CD8-positive, alpha-beta memory T cell (primary cell): ENCODE results near the gene NR5A1. TPM values are rescaled to one million over a fixed set of nuclear protein-coding genes. Genes with fewer than 3 reads are reported as not detected.

Source experiments
- CTCF ChIA-PET: fragments of 350-600 bp; sonication (Branson Sonifier 250); formaldehyde crosslinking; loops from one replicate; lab custom pipeline; 2021; ENCODE audit warnings: antibody characterized with exemption; lab: Charles Lee
- POLR2A ChIA-PET: fragments of 350-600 bp; sonication (Branson Sonifier 250); formaldehyde crosslinking; loops from one replicate; lab custom pipeline; 2021; ENCODE audit warnings: antibody characterized with exemption; lab: Charles Lee
- DNase-seq, 5 donors: peaks; one replicate each; pipeline versions ENCODE4 v3.0.0 to v3.0.0-alpha.2; 2020 to 2022; ENCODE audit warnings: mixed read lengths in 1 of 5
- H3K27ac ChIP-seq: one replicate; pipeline ENCODE4 v1.7.0; 2013; ENCODE audit warnings: low read depth, mild to moderate bottlenecking, low read length, moderate library complexity
- H3K27me3 ChIP-seq: 2 replicates; pipeline ENCODE4 v1.7.0; 2013; ENCODE audit warnings: low read length, mild to moderate bottlenecking; ENCODE audit not compliant: insufficient read depth, poor library complexity, severe bottlenecking
- H3K36me3 ChIP-seq: 2 replicates; pipeline ENCODE4 v1.7.0; 2013; ENCODE audit warnings: mild to moderate bottlenecking, low read length, moderate library complexity; ENCODE audit not compliant: insufficient read depth
- H3K4me1 ChIP-seq: 2 replicates; pipeline ENCODE4 v1.7.0; 2013; ENCODE audit warnings: mild to moderate bottlenecking, low read length, moderate library complexity; ENCODE audit not compliant: insufficient read depth
- H3K4me3 ChIP-seq: 2 replicates; pipeline ENCODE4 v1.7.0; 2013; ENCODE audit warnings: mild to moderate bottlenecking, low read length
- H3K9me3 ChIP-seq: 2 replicates; pipeline ENCODE4 v1.7.0; 2013; ENCODE audit warnings: mild to moderate bottlenecking, low read length
- H3K27ac Mint-ChIP-seq, 8 donors: one replicate each; pipeline ENCODE4 v1.8.0; 2020 to 2021; ENCODE audit warnings: mixed read lengths in 8 of 8, mild to moderate bottlenecking in 6 of 8, inconsistent platforms in 3 of 8, moderate library complexity in 3 of 8
- H3K27me3 Mint-ChIP-seq, 2 donors: one replicate each; pipeline ENCODE4 v1.8.0; 2020 to 2021; ENCODE audit warnings: mixed read lengths in 2 of 2, mild to moderate bottlenecking in 1 of 2, moderate library complexity in 1 of 2
- H3K36me3 Mint-ChIP-seq, 3 donors: one replicate each; pipeline ENCODE4 v1.8.0; 2020 to 2021; ENCODE audit warnings: mixed read lengths in 3 of 3, inconsistent platforms in 1 of 3, mild to moderate bottlenecking in 1 of 3
- H3K4me1 Mint-ChIP-seq, 3 donors: one replicate each; pipeline ENCODE4 v1.8.0; 2020 to 2021; ENCODE audit warnings: mixed read lengths in 3 of 3, inconsistent platforms in 1 of 3, mild to moderate bottlenecking in 1 of 3
- H3K4me3 Mint-ChIP-seq, 7 donors: one replicate each; pipeline ENCODE4 v1.8.0; 2020 to 2021; ENCODE audit warnings: mixed read lengths in 7 of 7, mild to moderate bottlenecking in 6 of 7, moderate library complexity in 4 of 7, inconsistent platforms in 2 of 7
- H3K9me3 Mint-ChIP-seq, 5 donors: one replicate each; pipeline ENCODE4 v1.8.0; 2020 to 2022; ENCODE audit warnings: mixed read lengths in 5 of 5, mild to moderate bottlenecking in 3 of 5, moderate library complexity in 2 of 5, inconsistent platforms in 1 of 5
- polyA plus RNA-seq: library from polyadenylated mRNA; unstranded; fragments of 300-500 nt; fragmentation: Illumina TruSeq; gene quantifications from one replicate; pipeline ENCODE4 v1.2.3, GENCODE V29; 2021
- total RNA-seq, 2 experiments: library from RNA; stranded (reverse); gene quantifications; one replicate each; pipeline ENCODE4 v1.2.3, GENCODE V29; 2021

NR5A1 gene
- total and polyA plus RNA-seq, 3 experiments from 2014 or later, result not detected

GRCh38 chr9:124544535-124544934, 37.3 kb upstream of the NR5A1 start:
- H3K4me3 ChIP-seq, result no peak overlapping the region
- no peaks in the 10 kb centered on the region for H3K4me1 ChIP-seq
- no peak overlapping the region for H3K27ac ChIP-seq
- ChIA-PET POLR2A (no interaction called here), CTCF (no interaction called here)
- Mint-ChIP-seq H3K9me3 (no peaks in the 10 kb centered on the region), H3K4me3 (no peak overlapping the region), H3K4me1 (no peaks in the 10 kb centered on the region), H3K36me3 (no peaks in the 10 kb centered on the region), H3K27ac (no peak overlapping the region), H3K27me3 (peaks cover 5 to 20% of the 10 kb centered on the region in 2 donors)
- no peak for DNase-seq
- no peaks in the 10 kb centered on the region for H3K27me3 ChIP-seq
- H3K36me3 ChIP-seq, result no peaks in the 10 kb centered on the region
- H3K9me3 ChIP-seq, result no peaks in the 10 kb centered on the region

GRCh38 chr9:124541824-124542223, 34.6 kb upstream of the NR5A1 start:
- Histone ChIP-seq H3K4me1 (no peaks in the 10 kb centered on the region), H3K4me3 (no peak overlapping the region), H3K27ac (no peak overlapping the region), H3K9me3 (no peaks in the 10 kb centered on the region), H3K36me3 (no peaks in the 10 kb centered on the region), H3K27me3 (no peaks in the 10 kb centered on the region)
- H3K9me3 Mint-ChIP-seq, result no peaks in the 10 kb centered on the region
- ChIA-PET CTCF (no interaction called here), POLR2A (no interaction called here)
- DNase-seq, result no peak
- peaks cover 5 to 19% of the 10 kb centered on the region in 2 donors for H3K27me3 Mint-ChIP-seq
- H3K4me3 Mint-ChIP-seq, result no peak overlapping the region
- no peaks in the 10 kb centered on the region for H3K4me1 Mint-ChIP-seq
- H3K36me3 Mint-ChIP-seq, result no peaks in the 10 kb centered on the region
- H3K27ac Mint-ChIP-seq, result no peak overlapping the region

- POLR2A ChIA-PET, result no interaction called here
Observed at GRCh38 chr9:124537926-124538325, 30.7 kb upstream of the NR5A1 start.

GRCh38 chr9:124535846-124536245, 28.6 kb upstream of the NR5A1 start:
- H3K27ac ChIP-seq, result no peak overlapping the region
- no peaks in the 10 kb centered on the region for H3K36me3 ChIP-seq
- Mint-ChIP-seq H3K4me1 (no peaks in the 10 kb centered on the region), H3K9me3 (no peaks in the 10 kb centered on the region), H3K27me3 (peaks cover 3 to 5% of the 10 kb centered on the region in 2 donors), H3K36me3 (no peaks in the 10 kb centered on the region), H3K4me3 (no peak overlapping the region), H3K27ac (no peak overlapping the region)
- DNase-seq, result no peak
- H3K4me3 ChIP-seq, result no peak overlapping the region
- CTCF ChIA-PET, result interaction anchor here (0.7 to 1.6 kb wide), 5 partner anchors 9 to 409 kb away, joined by 3 to 5 read pairs (median 3); no protein-coding TSS in a partner anchor
- no peaks in the 10 kb centered on the region for H3K4me1 ChIP-seq
- H3K9me3 ChIP-seq, result no peaks in the 10 kb centered on the region
- H3K27me3 ChIP-seq, result no peaks in the 10 kb centered on the region
- POLR2A ChIA-PET, result no interaction called here

More at GRCh38 chr9:124537926-124538325, 30.7 kb upstream of the NR5A1 start:
- H3K4me1 Mint-ChIP-seq, result no peaks in the 10 kb centered on the region
- H3K36me3 Mint-ChIP-seq, result no peaks in the 10 kb centered on the region
- no peak overlapping the region for H3K27ac ChIP-seq
- H3K4me3 Mint-ChIP-seq, result no peak overlapping the region
- CTCF ChIA-PET, result interaction anchor here (1.0 to 1.3 kb wide), 3 partner anchors 14 to 411 kb away, joined by 3 to 4 read pairs (median 3); no protein-coding TSS in a partner anchor
- H3K9me3 Mint-ChIP-seq, result no peaks in the 10 kb centered on the region
- no peaks in the 10 kb centered on the region for H3K36me3 ChIP-seq
- no peaks in the 10 kb centered on the region for H3K9me3 ChIP-seq
- DNase-seq, result no peak
- H3K27ac Mint-ChIP-seq, result no peak overlapping the region
- H3K27me3 Mint-ChIP-seq, result peaks cover 5% of the 10 kb centered on the region in 2 donors
- H3K27me3 ChIP-seq, result no peaks in the 10 kb centered on the region
- H3K4me3 ChIP-seq, result no peak overlapping the region
- no peaks in the 10 kb centered on the region for H3K4me1 ChIP-seq

- Mint-ChIP-seq H3K36me3 (no peaks in the 10 kb centered on the region), H3K9me3 (no peaks in the 10 kb centered on the region), H3K4me1 (no peaks in the 10 kb centered on the region), H3K27ac (no peak overlapping the region), H3K27me3 (peaks cover 2 to 5% of the 10 kb centered on the region in 2 donors), H3K4me3 (no peak overlapping the region)
- Histone ChIP-seq H3K4me1 (no peaks in the 10 kb centered on the region), H3K27ac (no peak overlapping the region), H3K36me3 (no peaks in the 10 kb centered on the region), H3K9me3 (no peaks in the 10 kb centered on the region), H3K27me3 (no peaks in the 10 kb centered on the region), H3K4me3 (no peak overlapping the region)
- ChIA-PET POLR2A (interaction anchor here (0.6 kb wide), 1 partner anchor 39 kb away, joined by 3 read pairs; no protein-coding TSS in a partner anchor), CTCF (interaction anchor here (1.0 kb wide), 2 partner anchors 9 to 14 kb away, joined by 3 read pairs; no protein-coding TSS in a partner anchor)
- DNase-seq, result no peak
Observed at GRCh38 chr9:124532897-124533296, 25.7 kb upstream of the NR5A1 start.

- CTCF ChIA-PET, result no interaction called here
- no peaks in the 10 kb centered on the region for H3K4me1 ChIP-seq
- no peaks in the 10 kb centered on the region for H3K27me3 ChIP-seq
- no peaks in the 10 kb centered on the region for H3K36me3 ChIP-seq
- Mint-ChIP-seq H3K27me3 (peaks cover 2 to 4% of the 10 kb centered on the region in 2 donors), H3K36me3 (no peaks in the 10 kb centered on the region), H3K4me1 (no peaks in the 10 kb centered on the region), H3K27ac (no peak overlapping the region), H3K4me3 (no peak overlapping the region), H3K9me3 (no peaks in the 10 kb centered on the region)
- H3K27ac ChIP-seq, result no peak overlapping the region
- no peaks in the 10 kb centered on the region for H3K9me3 ChIP-seq
- no peak overlapping the region for H3K4me3 ChIP-seq
- POLR2A ChIA-PET, result no interaction called here
- no peak for DNase-seq
Observed at GRCh38 chr9:124531115-124531514, 23.9 kb upstream of the NR5A1 start.

GRCh38 chr9:124530246-124530645, 23.0 kb upstream of the NR5A1 start:
- Histone ChIP-seq H3K4me1 (no peaks in the 10 kb centered on the region), H3K9me3 (no peaks in the 10 kb centered on the region), H3K4me3 (no peak overlapping the region), H3K27me3 (no peaks in the 10 kb centered on the region), H3K36me3 (no peaks in the 10 kb centered on the region), H3K27ac (no peak overlapping the region)
- H3K36me3 Mint-ChIP-seq, result no peaks in the 10 kb centered on the region
- CTCF ChIA-PET, result interaction anchor here (0.6 kb wide), 1 partner anchor 68 kb away, joined by 3 read pairs; no protein-coding TSS in a partner anchor
- H3K4me1 Mint-ChIP-seq, result no peaks in the 10 kb centered on the region
- H3K27ac Mint-ChIP-seq, result no peak overlapping the region
- POLR2A ChIA-PET, result no interaction called here
- no peak for DNase-seq
- H3K27me3 Mint-ChIP-seq, result peaks cover 0 to 4% of the 10 kb centered on the region in 2 donors
- H3K9me3 Mint-ChIP-seq, result no peaks in the 10 kb centered on the region
- no peak overlapping the region for H3K4me3 Mint-ChIP-seq

- Mint-ChIP-seq H3K9me3 (no peaks in the 10 kb centered on the region), H3K27ac (no peak overlapping the region), H3K36me3 (no peaks in the 10 kb centered on the region), H3K27me3 (peaks cover 0 to 7% of the 10 kb centered on the region in 2 donors), H3K4me1 (no peaks in the 10 kb centered on the region), H3K4me3 (no peak overlapping the region)
- H3K4me1 ChIP-seq, result no peaks in the 10 kb centered on the region
- H3K27me3 ChIP-seq, result no peaks in the 10 kb centered on the region
- CTCF ChIA-PET, result interaction anchor here (1.2 kb wide), 1 partner anchor 8 kb away, joined by 5 read pairs; no protein-coding TSS in a partner anchor
- no peaks in the 10 kb centered on the region for H3K36me3 ChIP-seq
- DNase-seq, result no peak
- POLR2A ChIA-PET, result no interaction called here
- H3K4me3 ChIP-seq, result no peak overlapping the region
- no peaks in the 10 kb centered on the region for H3K9me3 ChIP-seq
- no peak overlapping the region for H3K27ac ChIP-seq
Observed at GRCh38 chr9:124527781-124528180, 20.6 kb upstream of the NR5A1 start.
